Liver (tissue), 9 donors: ENCODE results near the gene MEF2A. TPM values are rescaled to one million over a fixed set of nuclear protein-coding genes. Genes with fewer than 3 reads are reported as not detected.

ENCODE experiments used
- DNase-seq: peaks from one replicate; pipeline ENCODE4 v3.0.0-alpha.2; 2017; ENCODE audit warnings: low spot score
- H3K27ac ChIP-seq, 2 donors: one replicate each; pipeline ENCODE4 v1.7.0; 2013; ENCODE audit warnings: inconsistent platforms in 2 of 2, low read length in 2 of 2, control low read depth in 1 of 2, low read depth in 1 of 2, mild to moderate bottlenecking in 1 of 2
- H3K27me3 ChIP-seq, 4 donors: one replicate each; pipeline versions ENCODE4 v1.6.1 to v1.7.0; 2013; ENCODE audit warnings: low read length in 3 of 4, inconsistent platforms in 1 of 4, mild to moderate bottlenecking in 1 of 4, moderate library complexity in 1 of 4; ENCODE audit not compliant: control insufficient read depth in 4 of 4, insufficient read depth in 4 of 4
- H3K36me3 ChIP-seq, 4 donors: one replicate each; pipeline versions ENCODE4 v1.6.1 to v1.7.0; 2013; ENCODE audit warnings: low read length in 3 of 4, mild to moderate bottlenecking in 3 of 4, low read depth in 1 of 4, moderate library complexity in 1 of 4; ENCODE audit not compliant: control insufficient read depth in 4 of 4, insufficient read depth in 3 of 4
- H3K4me1 ChIP-seq, 4 donors: one replicate each; pipeline versions ENCODE4 v1.6.1 to v1.7.0; 2013; ENCODE audit warnings: low read length in 3 of 4, mild to moderate bottlenecking in 3 of 4, moderate library complexity in 1 of 4; ENCODE audit not compliant: control insufficient read depth in 4 of 4, insufficient read depth in 4 of 4
- H3K4me3 ChIP-seq, 3 donors: one replicate each; pipeline versions ENCODE4 v1.6.1 to v1.7.0; 2013; ENCODE audit warnings: low read length in 3 of 3, control low read depth in 1 of 3, low read depth in 1 of 3, mild to moderate bottlenecking in 1 of 3
- H3K9ac ChIP-seq, 2 donors: one replicate each; pipeline ENCODE4 v1.7.0; 2013; ENCODE audit warnings: low read length in 2 of 2, mild to moderate bottlenecking in 2 of 2, moderate library complexity in 2 of 2, control low read depth in 1 of 2, low read depth in 1 of 2
- H3K9me3 ChIP-seq, 4 donors: one replicate each; pipeline versions ENCODE4 v1.6.1 to v1.7.0; 2013; ENCODE audit warnings: low read length in 3 of 4; ENCODE audit not compliant: control insufficient read depth in 4 of 4
- EGR1 ChIP-seq, 2 donors: IDR thresholded peaks; 2 replicates each; pipeline ENCODE4 v1.6.1; 2016 to 2018; ENCODE audit warnings: antibody characterized with exemption in 2 of 2, low read depth in 2 of 2
- FOXA1 ChIP-seq: IDR thresholded peaks from 2 replicates; pipeline ENCODE4 v1.6.1; 2016; ENCODE audit warnings: antibody characterized with exemption
- FOXA2 ChIP-seq: IDR thresholded peaks from 2 replicates; pipeline ENCODE4 v1.6.1; 2016; ENCODE audit warnings: antibody characterized with exemption
- GABPA ChIP-seq, 2 donors: IDR thresholded peaks in 1 of 2; conservative IDR thresholded peaks in 1 of 2; 2 replicates each; pipeline ENCODE4 v1.6.1; 2016; ENCODE audit warnings: antibody characterized with exemption in 2 of 2, mild to moderate bottlenecking in 1 of 2, moderate library complexity in 1 of 2
- HNF4A ChIP-seq, 2 donors: conservative IDR thresholded peaks; 2 replicates each; pipeline ENCODE4 v1.6.1; 2016; ENCODE audit warnings: antibody characterized with exemption in 2 of 2, mild to moderate bottlenecking in 2 of 2
- HNF4G ChIP-seq: IDR thresholded peaks from 2 replicates; pipeline ENCODE4 v1.6.1; 2016; ENCODE audit warnings: antibody characterized with exemption
- JUND ChIP-seq, 2 donors: IDR thresholded peaks; 2 replicates each; pipeline ENCODE4 v1.6.1; 2016; ENCODE audit warnings: antibody characterized with exemption in 2 of 2
- RAD21 ChIP-seq, 2 donors: IDR thresholded peaks; 2 replicates each; pipeline ENCODE4 v1.6.1; 2016; ENCODE audit warnings: antibody characterized with exemption in 2 of 2, mild to moderate bottlenecking in 2 of 2
- RXRA ChIP-seq, 2 donors: IDR thresholded peaks; 2 replicates each; pipeline ENCODE4 v1.6.1; 2017 to 2018; ENCODE audit warnings: antibody characterized with exemption in 2 of 2, mild to moderate bottlenecking in 1 of 2
- SP1 ChIP-seq: IDR thresholded peaks from 2 replicates; pipeline ENCODE4 v1.6.1; 2018; ENCODE audit warnings: antibody characterized with exemption, mild to moderate bottlenecking
- YY1 ChIP-seq: IDR thresholded peaks from 2 replicates; pipeline ENCODE4 v1.6.1; 2016; ENCODE audit warnings: antibody characterized with exemption, mild to moderate bottlenecking
- whole genome bisulfite sequencing: extraction: QIAGEN DNeasy Blood & Tissue Kit; methylation state at CpG from one replicate; pipeline ENCODE4 v1.1.7; 2013; 5-methylcytosine and 5-hydroxymethylcytosine counted together
- polyA plus RNA-seq, 2 donors: library from polyadenylated mRNA; stranded (reverse) in 1 of 2; unstranded in 1 of 2; fragments of 200-250 nt in 1 of 2; fragments of >200 nt in 1 of 2; fragmentation: Nextera tagmentation in 1 of 2; extraction: Ambion mirVana in 1 of 2; gene quantifications; one replicate each; pipeline versions ENCODE4 v1.2.1 to v1.2.3, GENCODE V29; 2013 to 2015
- total RNA-seq, 2 donors: library from RNA; depleted of rRNA; stranded (reverse); fragments of >200 nt; gene quantifications; one replicate each; pipeline ENCODE4 v1.2.3, GENCODE V29; 2014
- TF ChIP-seq, protein P1 (sequence below): IDR thresholded peaks from 2 replicates; pipeline ENCODE4 v1.6.1; 2016; ENCODE audit warnings: antibody characterized with exemption, mild to moderate bottlenecking
- TF ChIP-seq, protein P2 (sequence below): IDR thresholded peaks from 2 replicates; pipeline ENCODE4 v1.6.1; 2016; ENCODE audit warnings: antibody characterized with exemption
- donor health status: healthy.
- donor health status: healthy.
- donor health status: healthy.
- donor health status: healthy.
- donor health status: healthy.

The MEF2A gene
- total and polyA plus RNA-seq, 4 donors = 8.5 to 45.9 (median 18.2) TPM

DNA sequence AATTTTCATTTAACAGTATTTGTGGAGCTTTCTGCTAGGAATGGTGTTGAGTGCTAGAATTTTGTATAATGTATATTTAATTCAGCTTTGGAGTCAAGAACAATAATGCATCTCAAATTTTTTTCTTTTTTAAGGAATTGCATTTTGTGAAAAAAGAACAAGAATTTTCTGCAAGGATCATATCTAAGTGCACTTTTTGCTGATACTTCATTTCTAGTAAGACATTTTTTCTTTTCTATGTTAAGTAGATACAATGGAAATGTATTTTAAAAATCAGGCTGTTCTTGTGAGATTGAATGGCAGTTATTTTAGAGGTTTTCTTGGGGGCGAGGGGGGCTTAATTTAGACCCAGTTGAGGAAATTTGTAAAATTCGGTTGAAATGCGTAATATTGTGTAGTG is 32.5 kb downstream of the MEF2A start:
- no peak for DNase-seq
- Histone ChIP-seq H3K4me1 (peaks cover 0 to 5% (median 3%) of the 10 kb centered on the region in 4 donors), H3K36me3 (peaks cover 0 to 5% (median 2%) of the 10 kb centered on the region in 4 donors), H3K27me3 (no peaks in the 10 kb centered on the region), H3K4me3 (no peak overlapping the region), H3K27ac (no peak overlapping the region), H3K9me3 (no peaks in the 10 kb centered on the region), H3K9ac (no peak overlapping the region)
- 97% methylated on average over 3 of the region's 3 CpGs for WGBS
- TF ChIP-seq RAD21 (IDR thresholded peaks at IDR 0.05) = no peak
- no peak for TF ChIP-seq EGR1 (IDR thresholded peaks at IDR 0.05; ENCODE audit: low read depth in 2 of 2)
- no peak for TF ChIP-seq FOXA1
- no peak for TF ChIP-seq FOXA2
- TF ChIP-seq HNF4G = no peak
- no peak for TF ChIP-seq YY1

DNA sequence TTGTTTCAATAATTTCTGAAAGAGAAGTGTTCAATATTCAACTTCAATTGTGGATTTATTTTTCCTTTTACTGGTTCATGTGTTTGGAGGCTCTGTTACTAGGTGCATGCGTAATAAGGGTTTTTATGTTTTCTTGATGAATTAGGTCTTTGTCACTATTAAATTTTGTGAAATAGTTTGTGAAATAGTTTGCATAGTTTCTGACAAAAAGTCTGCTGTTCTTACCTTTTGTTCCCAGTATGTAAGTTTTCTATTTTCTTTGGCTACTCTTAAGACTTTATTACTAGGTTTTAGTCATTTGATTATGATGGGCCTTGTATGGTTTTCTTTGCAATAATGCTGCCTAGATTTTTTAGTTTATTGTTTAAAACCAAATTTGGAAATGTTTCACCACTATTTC is 38.0 kb downstream of the MEF2A start:
- Histone ChIP-seq H3K27me3 (no peaks in the 10 kb centered on the region), H3K27ac (no peak overlapping the region), H3K9ac (no peak overlapping the region), H3K4me1 (peaks cover 3 to 6% (median 3%) of the 10 kb centered on the region in 4 donors), H3K36me3 (peaks cover 0 to 4% (median 2%) of the 10 kb centered on the region in 4 donors), H3K9me3 (no peaks in the 10 kb centered on the region), H3K4me3 (no peak overlapping the region)
- TF ChIP-seq HNF4G = no peak
- TF ChIP-seq EGR1 (IDR thresholded peaks at IDR 0.05; ENCODE audit: low read depth in 2 of 2) = no peak
- no peak for TF ChIP-seq GABPA (IDR thresholded peaks at IDR 0.05 in 1 of 2, conservative IDR thresholded peaks at IDR 0.05 in 1 of 2)
- no peak for TF ChIP-seq FOXA1
- no peak for TF ChIP-seq HNF4A (conservative IDR thresholded peaks at IDR 0.05)
- TF ChIP-seq SP1 = no peak
- TF ChIP-seq, protein P1, sequence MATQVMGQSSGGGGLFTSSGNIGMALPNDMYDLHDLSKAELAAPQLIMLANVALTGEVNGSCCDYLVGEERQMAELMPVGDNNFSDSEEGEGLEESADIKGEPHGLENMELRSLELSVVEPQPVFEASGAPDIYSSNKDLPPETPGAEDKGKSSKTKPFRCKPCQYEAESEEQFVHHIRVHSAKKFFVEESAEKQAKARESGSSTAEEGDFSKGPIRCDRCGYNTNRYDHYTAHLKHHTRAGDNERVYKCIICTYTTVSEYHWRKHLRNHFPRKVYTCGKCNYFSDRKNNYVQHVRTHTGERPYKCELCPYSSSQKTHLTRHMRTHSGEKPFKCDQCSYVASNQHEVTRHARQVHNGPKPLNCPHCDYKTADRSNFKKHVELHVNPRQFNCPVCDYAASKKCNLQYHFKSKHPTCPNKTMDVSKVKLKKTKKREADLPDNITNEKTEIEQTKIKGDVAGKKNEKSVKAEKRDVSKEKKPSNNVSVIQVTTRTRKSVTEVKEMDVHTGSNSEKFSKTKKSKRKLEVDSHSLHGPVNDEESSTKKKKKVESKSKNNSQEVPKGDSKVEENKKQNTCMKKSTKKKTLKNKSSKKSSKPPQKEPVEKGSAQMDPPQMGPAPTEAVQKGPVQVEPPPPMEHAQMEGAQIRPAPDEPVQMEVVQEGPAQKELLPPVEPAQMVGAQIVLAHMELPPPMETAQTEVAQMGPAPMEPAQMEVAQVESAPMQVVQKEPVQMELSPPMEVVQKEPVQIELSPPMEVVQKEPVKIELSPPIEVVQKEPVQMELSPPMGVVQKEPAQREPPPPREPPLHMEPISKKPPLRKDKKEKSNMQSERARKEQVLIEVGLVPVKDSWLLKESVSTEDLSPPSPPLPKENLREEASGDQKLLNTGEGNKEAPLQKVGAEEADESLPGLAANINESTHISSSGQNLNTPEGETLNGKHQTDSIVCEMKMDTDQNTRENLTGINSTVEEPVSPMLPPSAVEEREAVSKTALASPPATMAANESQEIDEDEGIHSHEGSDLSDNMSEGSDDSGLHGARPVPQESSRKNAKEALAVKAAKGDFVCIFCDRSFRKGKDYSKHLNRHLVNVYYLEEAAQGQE = no peak
- no peak for TF ChIP-seq FOXA2
- no peak for TF ChIP-seq RAD21 (IDR thresholded peaks at IDR 0.05)
- no peak for TF ChIP-seq RXRA (IDR thresholded peaks at IDR 0.05)
- no peak for DNase-seq
- WGBS = 100% methylated on average over 1 of the region's 1 CpG

GRCh38 chr15:99604865-99605264 is 39.1 kb downstream of the MEF2A start:
- Histone ChIP-seq H3K27me3 (no peaks in the 10 kb centered on the region), H3K4me1 (peaks cover 3 to 6% (median 3%) of the 10 kb centered on the region in 4 donors), H3K36me3 (peaks cover 0 to 4% (median 2%) of the 10 kb centered on the region in 4 donors), H3K27ac (no peak overlapping the region), H3K9me3 (no peaks in the 10 kb centered on the region), H3K9ac (peak overlapping the region in 1 of 2 donors; percentile 34), H3K4me3 (no peak overlapping the region)
- DNase-seq = no peak
- TF ChIP-seq RXRA (IDR thresholded peaks at IDR 0.05) (no peak), SP1 (no peak), YY1 (no peak), GABPA (IDR thresholded peaks at IDR 0.05 in 1 of 2, conservative IDR thresholded peaks at IDR 0.05 in 1 of 2) (no peak), JUND (IDR thresholded peaks at IDR 0.05) (no peak), FOXA1 (no peak), RAD21 (IDR thresholded peaks at IDR 0.05) (no peak), FOXA2 (no peak), HNF4A (conservative IDR thresholded peaks at IDR 0.05) (no peak)
- TF ChIP-seq, protein P2, sequence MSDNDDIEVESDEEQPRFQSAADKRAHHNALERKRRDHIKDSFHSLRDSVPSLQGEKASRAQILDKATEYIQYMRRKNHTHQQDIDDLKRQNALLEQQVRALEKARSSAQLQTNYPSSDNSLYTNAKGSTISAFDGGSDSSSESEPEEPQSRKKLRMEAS = no peak
- WGBS = 95% methylated on average over 6 of the region's 6 CpGs
